Esophagus squamous epithelium (tissue), 5 donors: ENCODE data around the gene SPACA6. TPM values are rescaled to one million over a fixed set of nuclear protein-coding genes. Genes with fewer than 3 reads are reported as not detected.

Experiments
- DNase-seq: peaks from one replicate; lab custom pipeline; 2025; lab: John Stamatoyannopoulos, UW
- H3K27ac ChIP-seq, 4 donors: fragments of 200-600 bp; sonication (generic); one replicate each; pipeline ENCODE4 v1.5.1; 2016 to 2019; ENCODE audit warnings: mild to moderate bottlenecking in 1 of 4
- H3K27me3 ChIP-seq, 4 donors: fragments of 200-600 bp; sonication (generic); 1 replicate in 3 of 4; 2 replicates in 1 of 4; pipeline versions ENCODE4 v1.5.1 to v1.6.0; 2017 to 2021; ENCODE audit warnings: antibody characterized with exemption in 1 of 4
- H3K36me3 ChIP-seq, 3 donors: fragments of 200-600 bp; sonication (generic); one replicate each; pipeline ENCODE4 v1.5.1; 2016 to 2019
- H3K4me1 ChIP-seq, 3 donors: fragments of 200-600 bp; sonication (generic); one replicate each; pipeline ENCODE4 v1.5.1; 2017 to 2019
- H3K4me3 ChIP-seq, 4 donors: fragments of 200-600 bp; sonication (generic); 1 replicate in 3 of 4; 2 replicates in 1 of 4; pipeline ENCODE4 v1.5.1; 2016 to 2019; ENCODE audit warnings: mild to moderate bottlenecking in 2 of 4, moderate library complexity in 1 of 4
- H3K9me3 ChIP-seq, 3 donors: fragments of 200-600 bp; sonication (generic); one replicate each; pipeline ENCODE4 v1.5.1; 2016 to 2019
- POLR2A ChIP-seq, 4 donors: fragments of 450-650 bp; IDR thresholded peaks; one replicate each; pipeline ENCODE4 v1.6.1; 2017; ENCODE audit warnings: antibody characterized with exemption in 4 of 4, mild to moderate bottlenecking in 4 of 4, moderate library complexity in 3 of 4
- WGBS, 2 donors: methylation state at CpG; one replicate each; pipeline ENCODE4 v1.1.5; 2018; 5-methylcytosine and 5-hydroxymethylcytosine counted together
- intact Hi-C: fragments of 100-400 bp; cut with DNase I; formaldehyde crosslinking; loops from one replicate; pipeline ENCODE4 v1.15.0; 2022
- small RNA-seq, 4 donors: library from RNA; depleted of rRNA; stranded (forward); fragments of <200 nt; gene quantifications; one replicate each; pipeline ENCODE3, GENCODE V24; 2016
- total RNA-seq, 4 donors: library from RNA; depleted of rRNA; stranded (reverse); fragments of >200 nt; gene quantifications; one replicate each; pipeline ENCODE4 v1.1.0, GENCODE V29; 2016
- TF ChIP-seq, protein P1 (sequence below), 6 experiments: fragments of 450-650 bp in 4 of 6; fragments of 200-600 bp in 2 of 6; sonication (generic) in 2 of 6; IDR thresholded peaks; one replicate each; pipeline ENCODE4 v1.5.1; 2016 to 2019; ENCODE audit warnings: antibody characterized with exemption in 6 of 6, mild to moderate bottlenecking in 4 of 6, moderate library complexity in 4 of 6
- donor health status: DM: yes; HTN: yes; CAD: no.

The SPACA6 gene
- total RNA-seq, 4 donors from 2014 or later = 2.8 to 7.9 (median 4.8) TPM

DNA sequence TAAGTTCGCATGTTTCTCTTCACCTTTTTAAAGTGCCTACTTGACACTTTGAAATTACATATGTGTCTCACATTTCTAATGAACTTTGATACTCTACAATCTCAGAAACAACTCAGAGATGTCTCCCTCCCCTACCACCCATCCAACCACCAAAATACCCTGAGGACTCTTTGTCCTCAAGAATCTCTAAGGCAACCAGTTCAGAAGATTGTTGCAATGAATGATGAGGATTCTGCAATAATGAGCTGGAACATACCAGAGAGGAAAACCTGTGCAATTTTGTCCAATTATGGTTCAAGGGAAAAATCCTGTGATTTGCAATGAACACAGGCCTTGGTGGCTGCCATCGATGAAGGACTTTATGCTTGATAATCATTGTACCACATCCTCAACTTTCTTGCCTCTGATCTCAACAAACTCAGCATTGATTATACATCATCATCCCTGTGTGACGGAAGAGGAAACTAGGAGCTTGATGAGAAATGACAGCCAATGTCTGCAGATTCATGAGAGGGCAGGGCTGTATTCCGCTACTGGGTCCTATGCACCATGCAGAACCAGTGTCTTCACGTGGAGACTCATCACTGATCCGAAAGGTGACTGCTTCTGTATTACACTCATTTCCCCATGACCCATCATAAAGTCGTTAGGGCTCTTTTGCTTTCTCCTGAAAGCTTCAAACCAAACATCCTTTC is 57.4 kb downstream of the SPACA6 start:
- H3K4me3 ChIP-seq = peak overlapping the region in 2 of 4 donors; percentile 5 to 31
- H3K9me3 ChIP-seq = no peaks in the 10 kb centered on the region
- intact Hi-C loops = no loop called here
- DNase-seq = no peak
- TF ChIP-seq, protein P1, sequence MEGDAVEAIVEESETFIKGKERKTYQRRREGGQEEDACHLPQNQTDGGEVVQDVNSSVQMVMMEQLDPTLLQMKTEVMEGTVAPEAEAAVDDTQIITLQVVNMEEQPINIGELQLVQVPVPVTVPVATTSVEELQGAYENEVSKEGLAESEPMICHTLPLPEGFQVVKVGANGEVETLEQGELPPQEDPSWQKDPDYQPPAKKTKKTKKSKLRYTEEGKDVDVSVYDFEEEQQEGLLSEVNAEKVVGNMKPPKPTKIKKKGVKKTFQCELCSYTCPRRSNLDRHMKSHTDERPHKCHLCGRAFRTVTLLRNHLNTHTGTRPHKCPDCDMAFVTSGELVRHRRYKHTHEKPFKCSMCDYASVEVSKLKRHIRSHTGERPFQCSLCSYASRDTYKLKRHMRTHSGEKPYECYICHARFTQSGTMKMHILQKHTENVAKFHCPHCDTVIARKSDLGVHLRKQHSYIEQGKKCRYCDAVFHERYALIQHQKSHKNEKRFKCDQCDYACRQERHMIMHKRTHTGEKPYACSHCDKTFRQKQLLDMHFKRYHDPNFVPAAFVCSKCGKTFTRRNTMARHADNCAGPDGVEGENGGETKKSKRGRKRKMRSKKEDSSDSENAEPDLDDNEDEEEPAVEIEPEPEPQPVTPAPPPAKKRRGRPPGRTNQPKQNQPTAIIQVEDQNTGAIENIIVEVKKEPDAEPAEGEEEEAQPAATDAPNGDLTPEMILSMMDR (IDR thresholded peaks at IDR 0.05) = no peak
- no peak for TF ChIP-seq POLR2A (IDR thresholded peaks at IDR 0.05)
- 71 to 82% methylated on average over 7 of the region's 7 CpGs for WGBS, 2 donors
- H3K27me3 ChIP-seq = no peaks in the 10 kb centered on the region
- H3K4me1 ChIP-seq = no peaks in the 10 kb centered on the region
- no peaks in the 10 kb centered on the region for H3K36me3 ChIP-seq
- H3K27ac ChIP-seq = peak overlapping the region in 1 of 4 donors; percentile 32

DNA sequence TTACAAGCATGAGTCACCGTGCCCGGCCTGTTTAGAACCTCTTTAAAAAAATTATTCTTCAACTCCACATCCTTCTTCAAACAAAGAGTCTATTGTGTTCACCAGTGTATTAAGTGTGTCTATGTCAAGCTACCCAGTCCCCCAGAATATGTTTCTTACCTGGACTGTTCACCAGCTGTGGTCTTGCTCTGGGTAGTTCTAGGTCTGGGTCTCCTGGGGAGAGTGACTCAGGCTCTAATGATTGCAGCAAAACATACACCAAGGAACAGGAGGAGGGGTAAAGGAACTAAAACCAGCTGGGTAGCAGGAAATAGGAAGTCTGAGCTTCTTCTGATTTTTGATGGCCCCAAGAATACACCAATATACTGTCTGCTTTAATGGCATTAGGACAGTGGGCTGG is 58.5 kb downstream of the SPACA6 start, which contains the start of gene FPR1:
Gene FPR1 (minus strand): TSS at position 224 of the 400 bp plus-strand sequence. CDS start 4,884 bp downstream, outside the sequence.
- intact Hi-C loops = no loop called here
- Histone ChIP-seq H3K4me1 (no peaks in the 10 kb centered on the region), H3K27ac (peak within 1 kb of the TSS in 2 of 4 donors; percentile 22 to 49), H3K36me3 (no peaks in the 10 kb centered on the region), H3K9me3 (no peaks in the 10 kb centered on the region), H3K27me3 (no peaks in the 10 kb centered on the region), H3K4me3 (peak within 1 kb of the TSS in 2 of 4 donors; percentile 5 to 31)
- no peak for DNase-seq
- 32 to 65% methylated on average over 2 of the region's 2 CpGs for WGBS, 2 donors
- TF ChIP-seq, protein P1 (IDR thresholded peaks at IDR 0.05) = no peak
- peak in 1 of 4 donors; percentile 47 for TF ChIP-seq POLR2A (IDR thresholded peaks at IDR 0.05)

- intact Hi-C loops = no loop called here
- no peak for DNase-seq
- TF ChIP-seq, protein P1 (IDR thresholded peaks at IDR 0.05) = no peak
- no peak for TF ChIP-seq POLR2A (IDR thresholded peaks at IDR 0.05)
- H3K4me1 ChIP-seq = no peaks in the 10 kb centered on the region
- H3K4me3 ChIP-seq = no peak overlapping the region
- H3K9me3 ChIP-seq = no peaks in the 10 kb centered on the region
- peak overlapping the region in 2 of 4 donors; percentile 17 to 58 for H3K27ac ChIP-seq
- H3K27me3 ChIP-seq = no peaks in the 10 kb centered on the region
- no peaks in the 10 kb centered on the region for H3K36me3 ChIP-seq
- WGBS, 2 donors = 72 to 76% methylated on average over 6 of the region's 6 CpGs
Measured at GRCh38 chr19:51754109-51754508, 61.0 kb downstream of the SPACA6 start.

DNA sequence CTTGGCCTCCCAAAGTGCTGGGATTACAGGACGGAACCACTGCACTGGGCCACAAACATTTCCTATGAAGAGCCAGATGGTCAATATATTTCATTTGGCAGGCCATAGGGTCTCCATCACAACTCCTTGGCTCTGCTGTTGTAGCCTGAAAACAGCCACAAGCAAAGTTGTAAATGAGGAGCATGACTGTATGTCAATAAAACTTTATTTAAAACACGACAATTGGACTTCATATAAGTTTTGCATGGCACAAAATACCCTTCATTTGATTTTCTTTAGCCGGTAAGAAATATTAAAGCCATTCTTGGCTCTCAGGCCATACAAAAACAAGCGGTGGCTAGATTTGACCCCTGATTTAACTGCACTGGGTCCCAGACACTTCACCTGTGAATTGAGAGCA is 61.6 kb downstream of the SPACA6 start:
- no peaks in the 10 kb centered on the region for H3K9me3 ChIP-seq
- H3K27ac ChIP-seq = peak overlapping the region in 2 of 4 donors; percentile 17 to 58
- TF ChIP-seq POLR2A (IDR thresholded peaks at IDR 0.05) = no peak
- TF ChIP-seq, protein P1 (IDR thresholded peaks at IDR 0.05) = no peak
- WGBS, 2 donors = 77 to 85% methylated on average over 4 of the region's 4 CpGs
- intact Hi-C loops = no loop called here
- H3K4me1 ChIP-seq = no peaks in the 10 kb centered on the region
- H3K36me3 ChIP-seq = no peaks in the 10 kb centered on the region
- H3K4me3 ChIP-seq = no peak overlapping the region
- DNase-seq = no peak
- no peaks in the 10 kb centered on the region for H3K27me3 ChIP-seq

Small RNA genes lying within 50 kb of the gene (small RNA-seq; reads per million reads assigned to genes)
- gene AC018755.2 = 0 reads per million in 4 donors
- 0 reads per million in 4 donors for gene MIR125A
- gene MIR99B = 1.6 to 3.1 (median 1.8) reads per million in 4 donors
- gene MIRLET7E = 0 reads per million in 4 donors

Other genes starting within 250 kb of the SPACA6 start
- 1 to 10 TPM in 2 of 4 donors, under 1 TPM in 2; 0.31 to 2.5 (median 0.94) TPM for gene SIGLEC8, start 234.9 kb upstream of the SPACA6 start, total RNA-seq
- gene CEACAM18, start 214.8 kb upstream of the SPACA6 start, total RNA-seq = not detected
- under 1 TPM in 2 of 4 donors, not detected in 2; 0.22 to 0.91 TPM for gene SIGLEC12, start 191.5 kb upstream of the SPACA6 start, total RNA-seq
- gene SIGLEC6, start 161.7 kb upstream of the SPACA6 start, total RNA-seq = 1 to 10 TPM in 1 of 4 donors, not detected in 3; 7.1 TPM
- gene ZNF175, start 122.0 kb upstream of the SPACA6 start, total RNA-seq = 1 to 10 TPM; 2.5 to 5.7 (median 2.9) TPM
- under 1 TPM in 1 of 4 donors, not detected in 3; 0.94 TPM for gene SIGLEC5, start 62.9 kb upstream of the SPACA6 start, total RNA-seq
- 1 to 10 TPM in 1 of 4 donors, under 1 TPM in 1, not detected in 2; 0.97 to 2.9 TPM for gene SIGLEC14, start 46.5 kb upstream of the SPACA6 start, total RNA-seq
- under 1 TPM in 1 of 4 donors, not detected in 3; 0.82 TPM for gene HAS1, start 30.7 kb downstream of the SPACA6 start, total RNA-seq
- gene FPR1, start 58.5 kb downstream of the SPACA6 start, total RNA-seq = 1 to 10 TPM in 3 of 4 donors, not detected in 1; 1.7 to 6.2 (median 4.4) TPM
- 1 to 10 TPM in 1 of 4 donors, under 1 TPM in 1, not detected in 2; 0.79 to 2.2 TPM for gene FPR2, start 67.8 kb downstream of the SPACA6 start, total RNA-seq
- 1 to 10 TPM in 3 of 4 donors, under 1 TPM in 1; 0.61 to 8.9 (median 3.6) TPM for gene FPR3, start 101.8 kb downstream of the SPACA6 start, total RNA-seq
- 10 to 100 TPM in 1 of 4 donors, 1 to 10 TPM in 3; 2.3 to 13.9 (median 3.3) TPM for gene ZNF577, start 194.6 kb downstream of the SPACA6 start, total RNA-seq
- 10 to 100 TPM in 1 of 4 donors, 1 to 10 TPM in 3; 5.8 to 13.0 (median 7.1) TPM for gene ZNF649, start 211.7 kb downstream of the SPACA6 start, total RNA-seq
- gene ZNF613, start 234.1 kb downstream of the SPACA6 start, total RNA-seq = 10 to 100 TPM in 1 of 4 donors, 1 to 10 TPM in 3; 2.9 to 12.0 (median 7.6) TPM